GM13977 (cell line): Measurements from ENCODE around the gene GABRB1.

ENCODE experiments used
- DNase-seq: peaks from one replicate; pipeline ENCODE4 v3.0.0; 2012; ENCODE audit warnings: low spot score
- CTCF ChIP-seq: IDR thresholded peaks from 2 replicates; pipeline ENCODE4 v1.5.1; 2012; ENCODE audit warnings: mild to moderate bottlenecking, control low read depth; ENCODE audit not compliant: insufficient read depth; ENCODE audit errors: extremely low read depth, missing control alignments
- in situ Hi-C: fragments of 300-500 bp; cut with MboI; formaldehyde crosslinking; loops from one replicate; pipeline ENCODE4 v1.12.0; 2022; ENCODE audit warnings: low sequenced_read_pairs, low pct_unique_long_range_greater_than_20kb, mixed read lengths, inconsistent platforms; ENCODE audit not compliant: unreplicated experiment

GABRB1 gene

GRCh38 chr4:47471591-47471990 lies 440.2 kb downstream of the GABRB1 start:
- DNase-seq = no peak
- TF ChIP-seq CTCF = no peak
- in situ Hi-C loops = loop anchor here (25.0 kb wide), 1 partner anchor 91 kb away; no protein-coding TSS in a partner anchor

- TF ChIP-seq CTCF = no peak
- in situ Hi-C loops = loop anchor here (25.0 kb wide), 1 partner anchor 89 kb away; no protein-coding TSS in a partner anchor
- no peak for DNase-seq
Measured at GRCh38 chr4:47473141-47473750, 441.9 kb downstream of the GABRB1 start.

- in situ Hi-C loops = loop anchor here (25.0 kb wide), 1 partner anchor 88 kb away; no protein-coding TSS in a partner anchor
- no peak for TF ChIP-seq CTCF
- DNase-seq = no peak
Measured at GRCh38 chr4:47474799-47475198, 443.4 kb downstream of the GABRB1 start.

- DNase-seq = no peak
- in situ Hi-C loops = no loop called here
- TF ChIP-seq CTCF = no peak
Measured at GRCh38 chr4:47475411-47475810, 444.0 kb downstream of the GABRB1 start.
